ENCODE results near the gene NKX2-2. TPM values are rescaled to one million over a fixed set of nuclear protein-coding genes. Genes with fewer than 3 reads are reported as not detected.

Gene NKX2-2
- total RNA-seq = not detected in 2 replicates
- polyA plus RNA-seq (2012) = not detected

GRCh38 chr20:21513881-21514540 lies at the start of gene NKX2-2:
TSS of gene NKX2-2 (minus strand) at chr20:21514064. CDS start at chr20:21513669, 395 bp downstream.
- DNase-seq (ENCODE audit: low read depth) = no peak

GRCh38 chr20:21562656-21563055 lies 48.8 kb upstream of the NKX2-2 start:
- no peak for DNase-seq (ENCODE audit: low read depth)

GRCh38 chr20:21559305-21559704 lies 45.4 kb upstream of the NKX2-2 start:
- no peak for DNase-seq (ENCODE audit: low read depth)

- DNase-seq (ENCODE audit: low read depth) = no peak
These were observed 43.6 kb upstream of the NKX2-2 start for GRCh38 chr20:21557241-21558020.

GRCh38 chr20:21556398-21556797 lies 42.5 kb upstream of the NKX2-2 start:
- no peak for DNase-seq (ENCODE audit: low read depth)

- DNase-seq (ENCODE audit: low read depth) = no peak
These were observed 41.7 kb upstream of the NKX2-2 start for GRCh38 chr20:21555470-21556120.

GRCh38 chr20:21554985-21555384 lies 41.1 kb upstream of the NKX2-2 start:
- DNase-seq (ENCODE audit: low read depth) = no peak

GRCh38 chr20:21554376-21554890 lies 40.6 kb upstream of the NKX2-2 start:
- DNase-seq (ENCODE audit: low read depth) = no peak

GRCh38 chr20:21550587-21550986 lies 36.7 kb upstream of the NKX2-2 start:
- no peak for DNase-seq (ENCODE audit: low read depth)

GRCh38 chr20:21548390-21549035 lies 34.6 kb upstream of the NKX2-2 start:
- DNase-seq (ENCODE audit: low read depth) = no peak

GRCh38 chr20:21546355-21546754 lies 32.5 kb upstream of the NKX2-2 start:
- no peak for DNase-seq (ENCODE audit: low read depth)

- no peak for DNase-seq (ENCODE audit: low read depth)
These were observed 25.6 kb upstream of the NKX2-2 start for GRCh38 chr20:21539512-21539911.

GRCh38 chr20:21534886-21535285 lies 21.0 kb upstream of the NKX2-2 start:
- no peak for DNase-seq (ENCODE audit: low read depth)

GRCh38 chr20:21534453-21534852 lies 20.6 kb upstream of the NKX2-2 start:
- DNase-seq (ENCODE audit: low read depth) = no peak

GRCh38 chr20:21529863-21530262 lies 16.0 kb upstream of the NKX2-2 start:
- DNase-seq (ENCODE audit: low read depth) = no peak

- no peak for DNase-seq (ENCODE audit: low read depth)
These were observed 15.0 kb upstream of the NKX2-2 start for GRCh38 chr20:21528870-21529269.

GRCh38 chr20:21527908-21528307 lies 14.0 kb upstream of the NKX2-2 start:
- DNase-seq (ENCODE audit: low read depth) = no peak

- DNase-seq (ENCODE audit: low read depth) = no peak
These were observed 12.9 kb upstream of the NKX2-2 start for GRCh38 chr20:21526776-21527175.

GRCh38 chr20:21523895-21524294 lies 10.0 kb upstream of the NKX2-2 start:
- no peak for DNase-seq (ENCODE audit: low read depth)

GRCh38 chr20:21523281-21523868 lies 9.5 kb upstream of the NKX2-2 start:
- no peak for DNase-seq (ENCODE audit: low read depth)

All from myocyte (in vitro differentiated cells).